K562 (cell line): ENCODE results near the gene RALGPS1. TPM values are rescaled to one million over a fixed set of nuclear protein-coding genes. Genes with fewer than 3 reads are reported as not detected.

Source experiments
- ADNP ChIP-seq: fragments of 200-800 bp; sonication (Bioruptor generic); IDR thresholded peaks from 2 replicates; pipeline ENCODE4 v1.6.1; 2016; ENCODE audit warnings: missing genetic modification characterization, missing compliant biosample characterization
- CBX2 ChIP-seq: fragments of 200-600 bp; sonication (generic); IDR thresholded peaks from one replicate; pipeline ENCODE4 v1.6.1; 2012; ENCODE audit warnings: mild to moderate bottlenecking, low read length, inconsistent platforms; ENCODE audit not compliant: insufficient read depth, poor library complexity, severe bottlenecking
- DNMT1 ChIP-seq: fragments of 450-650 bp; IDR thresholded peaks from 2 replicates; pipeline ENCODE4 v1.6.1; 2016; ENCODE audit warnings: antibody characterized with exemption, mild to moderate bottlenecking
- EWSR1 ChIP-seq: fragments of 450-650 bp; IDR thresholded peaks from 2 replicates; pipeline ENCODE4 v1.6.1; 2018; ENCODE audit warnings: borderline replicate concordance, mild to moderate bottlenecking, low read depth, moderate library complexity; ENCODE audit not compliant: partially characterized antibody
- HNRNPLL ChIP-seq: fragments of 200-400 bp; formaldehyde crosslinking; IDR thresholded peaks from 2 replicates; pipeline ENCODE4 v1.6.1; 2017; ENCODE audit warnings: low read length, low read depth, mild to moderate bottlenecking; ENCODE audit not compliant: poor library complexity, severe bottlenecking
- KLF1 ChIP-seq: fragments of 450-650 bp; IDR thresholded peaks from 2 replicates; pipeline ENCODE4 v1.6.1; 2016; ENCODE audit warnings: missing genetic modification characterization, missing compliant biosample characterization
- LARP7 ChIP-seq: fragments of 450-650 bp; IDR thresholded peaks from 2 replicates; pipeline ENCODE4 v1.6.1; 2016
- MED1 ChIP-seq: sonication (generic); formaldehyde crosslinking; IDR thresholded peaks from 2 replicates; pipeline ENCODE4 v1.8.1; 2023; ENCODE audit warnings: missing genetic modification reagents, borderline replicate concordance
- SMAD4 ChIP-seq: fragments of 250-450 bp; sonication (Bioruptor Pico); conservative IDR thresholded peaks from 2 replicates; pipeline ENCODE4 v1.8.0; 2021; ENCODE audit warnings: inconsistent platforms, mild to moderate bottlenecking, moderate library complexity
- ZNF124 ChIP-seq: sonication (generic); formaldehyde crosslinking; IDR thresholded peaks from 2 replicates; pipeline ENCODE4 v1.8.1; 2022; ENCODE audit warnings: missing genetic modification reagents
- ZNF146 ChIP-seq: IDR thresholded peaks from one replicate; pipeline ENCODE4 v1.6.1; 2018; ENCODE audit warnings: missing compliant biosample characterization; ENCODE audit not compliant: unreplicated experiment
- ZNF24 ChIP-seq: fragments of 450-650 bp; IDR thresholded peaks from 2 replicates; pipeline ENCODE4 v1.6.1; 2016
- ZNF408 ChIP-seq: fragments of 250-450 bp; sonication (Bioruptor Pico); IDR thresholded peaks from 2 replicates; pipeline ENCODE4 v1.4.0; 2020; ENCODE audit warnings: low read depth, mild to moderate bottlenecking, moderate library complexity
- ZNF764 ChIP-seq: fragments of 250-450 bp; sonication (Bioruptor Pico); IDR thresholded peaks from 2 replicates; pipeline ENCODE4 v1.4.0; 2020; ENCODE audit warnings: low read depth, mild to moderate bottlenecking, moderate library complexity
- polyA plus RNA-seq, 8 experiments: library from polyadenylated mRNA; depleted of rRNA in 4 of 8; stranded (reverse) in 5 of 8; unstranded in 3 of 8; fragments of >200 nt; fragmentation: Nextera tagmentation in 2 of 8; fragmentation: Illumina TruSeq in 1 of 8; extraction: Ambion mirVana in 2 of 8; extraction: Trizol in 1 of 8; gene quantifications; 2 replicates each; pipeline versions ENCODE4 v1.2.1 to v1.2.3, GENCODE V29; 2011 to 2014; ENCODE audit warnings: inconsistent platforms in 1 of 8, missing spikeins in 1 of 8
- total RNA-seq, 7 experiments: library from RNA; depleted of rRNA in 6 of 7; stranded (reverse); fragments of >200 nt in 6 of 7; fragmentation: Illumina TruSeq in 2 of 7; extraction: Trizol in 2 of 7; gene quantifications; 2 replicates each; pipeline versions ENCODE4 v1.2.1 to v1.2.3, GENCODE V29; 2011 to 2021; ENCODE audit warnings: low replicate concordance in 1 of 7
- TF ChIP-seq, protein P1 (sequence below), 2 experiments: fragments of 450-650 bp; IDR thresholded peaks; 2 replicates each; pipeline ENCODE4 v1.6.1; 2018; ENCODE audit warnings: mild to moderate bottlenecking in 2 of 2, low read depth in 1 of 2; ENCODE audit not compliant: partially characterized antibody in 2 of 2
- TF ChIP-seq, protein P2 (sequence below): fragments of 450-650 bp; formaldehyde crosslinking; IDR thresholded peaks from 2 replicates; pipeline ENCODE4 v1.4.0; 2020; ENCODE audit warnings: mild to moderate bottlenecking, moderate library complexity
- TF ChIP-seq, protein P3 (sequence below), 3 experiments: IDR thresholded peaks in 2 of 3; conservative IDR thresholded peaks in 1 of 3; 2 replicates each; pipeline ENCODE4 v1.5.1; 2011 to 2012; ENCODE audit warnings: low read length in 3 of 3, mild to moderate bottlenecking in 3 of 3, control low read depth in 2 of 3, improper control_type of control experiment in 1 of 3, inconsistent platforms in 1 of 3, low read depth in 1 of 3, mixed read lengths in 1 of 3, moderate library complexity in 1 of 3; ENCODE audit not compliant: insufficient read depth in 2 of 3
- TF ChIP-seq, protein P4 (sequence below): fragments of 150-350 bp; conservative IDR thresholded peaks from 2 replicates; pipeline ENCODE4 v1.6.1; 2014; ENCODE audit warnings: low read length

Gene RALGPS1
- total and polyA plus RNA-seq, 9 of the 15 experiments (the other 6 are each of a cell fraction or from before 2014, with no cell fraction given) = 0.04 to 2.6 (median 1.5) TPM

DNA sequence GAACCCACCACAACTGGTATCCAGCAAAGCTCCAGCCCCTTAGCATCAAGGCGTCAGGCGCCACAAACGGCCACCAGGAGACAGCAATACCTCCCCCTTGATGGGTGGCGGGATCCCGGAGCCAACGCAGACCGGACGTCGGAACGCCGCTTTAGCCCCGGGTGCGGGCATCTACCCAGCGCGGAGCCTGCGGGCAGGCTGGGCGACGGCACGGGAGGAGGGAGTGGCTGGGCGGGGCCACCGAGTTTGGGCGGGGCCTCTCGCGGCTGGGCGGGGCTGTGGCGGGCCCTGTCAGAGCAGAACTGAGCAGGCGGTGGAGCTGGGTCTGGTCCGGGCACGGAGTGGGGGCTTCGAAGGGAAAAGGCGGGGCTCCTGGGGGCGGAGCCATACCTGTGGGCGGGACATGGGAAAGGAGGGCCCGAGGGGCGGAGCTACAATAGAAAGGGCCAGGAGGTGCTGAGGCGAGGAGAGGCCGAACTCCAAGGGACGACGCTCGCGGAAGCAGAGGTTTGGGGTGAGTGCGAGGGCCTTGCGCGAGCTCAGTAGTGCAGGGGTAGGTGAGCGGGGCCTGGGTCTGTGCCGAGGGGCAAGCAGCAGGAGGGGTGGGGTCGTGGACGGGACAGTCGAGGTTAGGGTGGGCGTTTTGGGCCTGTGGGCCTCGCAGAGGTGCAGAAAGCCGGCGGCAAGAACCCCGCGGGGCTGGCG, 309.7 kb downstream of the RALGPS1 start (continued):
- no peak for TF ChIP-seq DNMT1
- TF ChIP-seq, protein P1, sequence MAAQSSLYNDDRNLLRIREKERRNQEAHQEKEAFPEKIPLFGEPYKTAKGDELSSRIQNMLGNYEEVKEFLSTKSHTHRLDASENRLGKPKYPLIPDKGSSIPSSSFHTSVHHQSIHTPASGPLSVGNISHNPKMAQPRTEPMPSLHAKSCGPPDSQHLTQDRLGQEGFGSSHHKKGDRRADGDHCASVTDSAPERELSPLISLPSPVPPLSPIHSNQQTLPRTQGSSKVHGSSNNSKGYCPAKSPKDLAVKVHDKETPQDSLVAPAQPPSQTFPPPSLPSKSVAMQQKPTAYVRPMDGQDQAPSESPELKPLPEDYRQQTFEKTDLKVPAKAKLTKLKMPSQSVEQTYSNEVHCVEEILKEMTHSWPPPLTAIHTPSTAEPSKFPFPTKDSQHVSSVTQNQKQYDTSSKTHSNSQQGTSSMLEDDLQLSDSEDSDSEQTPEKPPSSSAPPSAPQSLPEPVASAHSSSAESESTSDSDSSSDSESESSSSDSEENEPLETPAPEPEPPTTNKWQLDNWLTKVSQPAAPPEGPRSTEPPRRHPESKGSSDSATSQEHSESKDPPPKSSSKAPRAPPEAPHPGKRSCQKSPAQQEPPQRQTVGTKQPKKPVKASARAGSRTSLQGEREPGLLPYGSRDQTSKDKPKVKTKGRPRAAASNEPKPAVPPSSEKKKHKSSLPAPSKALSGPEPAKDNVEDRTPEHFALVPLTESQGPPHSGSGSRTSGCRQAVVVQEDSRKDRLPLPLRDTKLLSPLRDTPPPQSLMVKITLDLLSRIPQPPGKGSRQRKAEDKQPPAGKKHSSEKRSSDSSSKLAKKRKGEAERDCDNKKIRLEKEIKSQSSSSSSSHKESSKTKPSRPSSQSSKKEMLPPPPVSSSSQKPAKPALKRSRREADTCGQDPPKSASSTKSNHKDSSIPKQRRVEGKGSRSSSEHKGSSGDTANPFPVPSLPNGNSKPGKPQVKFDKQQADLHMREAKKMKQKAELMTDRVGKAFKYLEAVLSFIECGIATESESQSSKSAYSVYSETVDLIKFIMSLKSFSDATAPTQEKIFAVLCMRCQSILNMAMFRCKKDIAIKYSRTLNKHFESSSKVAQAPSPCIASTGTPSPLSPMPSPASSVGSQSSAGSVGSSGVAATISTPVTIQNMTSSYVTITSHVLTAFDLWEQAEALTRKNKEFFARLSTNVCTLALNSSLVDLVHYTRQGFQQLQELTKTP (IDR thresholded peaks at IDR 0.05; ENCODE audit: low read depth in 1 of 2, partially characterized antibody in 2 of 2) = no peak
- no peak for TF ChIP-seq ZNF764 (CRISPR knock-in tag)
- TF ChIP-seq HNRNPLL = no peak
- TF ChIP-seq ZNF24 = no peak
- TF ChIP-seq CBX2 = no peak
- TF ChIP-seq ZNF408 (CRISPR knock-in tag) = no peak
- TF ChIP-seq ZNF124 = no peak
- TF ChIP-seq SMAD4 = no peak
- no peak for TF ChIP-seq EWSR1
- no peak for TF ChIP-seq MED1
- no peak for TF ChIP-seq ZNF146
- TF ChIP-seq, protein P2, sequence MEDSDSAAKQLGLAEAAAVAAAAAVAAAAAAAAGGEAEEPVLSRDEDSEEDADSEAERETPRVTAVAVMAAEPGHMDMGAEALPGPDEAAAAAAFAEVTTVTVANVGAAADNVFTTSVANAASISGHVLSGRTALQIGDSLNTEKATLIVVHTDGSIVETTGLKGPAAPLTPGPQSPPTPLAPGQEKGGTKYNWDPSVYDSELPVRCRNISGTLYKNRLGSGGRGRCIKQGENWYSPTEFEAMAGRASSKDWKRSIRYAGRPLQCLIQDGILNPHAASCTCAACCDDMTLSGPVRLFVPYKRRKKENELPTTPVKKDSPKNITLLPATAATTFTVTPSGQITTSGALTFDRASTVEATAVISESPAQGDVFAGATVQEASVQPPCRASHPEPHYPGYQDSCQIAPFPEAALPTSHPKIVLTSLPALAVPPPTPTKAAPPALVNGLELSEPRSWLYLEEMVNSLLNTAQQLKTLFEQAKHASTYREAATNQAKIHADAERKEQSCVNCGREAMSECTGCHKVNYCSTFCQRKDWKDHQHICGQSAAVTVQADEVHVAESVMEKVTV (CRISPR knock-in tag) = no peak
- no peak for TF ChIP-seq KLF1 (tag)
- TF ChIP-seq, protein P3, sequence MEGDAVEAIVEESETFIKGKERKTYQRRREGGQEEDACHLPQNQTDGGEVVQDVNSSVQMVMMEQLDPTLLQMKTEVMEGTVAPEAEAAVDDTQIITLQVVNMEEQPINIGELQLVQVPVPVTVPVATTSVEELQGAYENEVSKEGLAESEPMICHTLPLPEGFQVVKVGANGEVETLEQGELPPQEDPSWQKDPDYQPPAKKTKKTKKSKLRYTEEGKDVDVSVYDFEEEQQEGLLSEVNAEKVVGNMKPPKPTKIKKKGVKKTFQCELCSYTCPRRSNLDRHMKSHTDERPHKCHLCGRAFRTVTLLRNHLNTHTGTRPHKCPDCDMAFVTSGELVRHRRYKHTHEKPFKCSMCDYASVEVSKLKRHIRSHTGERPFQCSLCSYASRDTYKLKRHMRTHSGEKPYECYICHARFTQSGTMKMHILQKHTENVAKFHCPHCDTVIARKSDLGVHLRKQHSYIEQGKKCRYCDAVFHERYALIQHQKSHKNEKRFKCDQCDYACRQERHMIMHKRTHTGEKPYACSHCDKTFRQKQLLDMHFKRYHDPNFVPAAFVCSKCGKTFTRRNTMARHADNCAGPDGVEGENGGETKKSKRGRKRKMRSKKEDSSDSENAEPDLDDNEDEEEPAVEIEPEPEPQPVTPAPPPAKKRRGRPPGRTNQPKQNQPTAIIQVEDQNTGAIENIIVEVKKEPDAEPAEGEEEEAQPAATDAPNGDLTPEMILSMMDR (IDR thresholded peaks at IDR 0.05 in 2 of 3, conservative IDR thresholded peaks at IDR 0.05 in 1 of 3; ENCODE audit: insufficient read depth in 2 of 3, low read depth in 1 of 3, low read length in 3 of 3) = peak in 1 of 3 experiments; percentile 27; a peak in 1 of 6 replicates
- TF ChIP-seq LARP7 = 0 out of 2 replicates have a peak, but pooled peaks have one; percentile 17
- TF ChIP-seq ADNP = no peak
- TF ChIP-seq, protein P4, sequence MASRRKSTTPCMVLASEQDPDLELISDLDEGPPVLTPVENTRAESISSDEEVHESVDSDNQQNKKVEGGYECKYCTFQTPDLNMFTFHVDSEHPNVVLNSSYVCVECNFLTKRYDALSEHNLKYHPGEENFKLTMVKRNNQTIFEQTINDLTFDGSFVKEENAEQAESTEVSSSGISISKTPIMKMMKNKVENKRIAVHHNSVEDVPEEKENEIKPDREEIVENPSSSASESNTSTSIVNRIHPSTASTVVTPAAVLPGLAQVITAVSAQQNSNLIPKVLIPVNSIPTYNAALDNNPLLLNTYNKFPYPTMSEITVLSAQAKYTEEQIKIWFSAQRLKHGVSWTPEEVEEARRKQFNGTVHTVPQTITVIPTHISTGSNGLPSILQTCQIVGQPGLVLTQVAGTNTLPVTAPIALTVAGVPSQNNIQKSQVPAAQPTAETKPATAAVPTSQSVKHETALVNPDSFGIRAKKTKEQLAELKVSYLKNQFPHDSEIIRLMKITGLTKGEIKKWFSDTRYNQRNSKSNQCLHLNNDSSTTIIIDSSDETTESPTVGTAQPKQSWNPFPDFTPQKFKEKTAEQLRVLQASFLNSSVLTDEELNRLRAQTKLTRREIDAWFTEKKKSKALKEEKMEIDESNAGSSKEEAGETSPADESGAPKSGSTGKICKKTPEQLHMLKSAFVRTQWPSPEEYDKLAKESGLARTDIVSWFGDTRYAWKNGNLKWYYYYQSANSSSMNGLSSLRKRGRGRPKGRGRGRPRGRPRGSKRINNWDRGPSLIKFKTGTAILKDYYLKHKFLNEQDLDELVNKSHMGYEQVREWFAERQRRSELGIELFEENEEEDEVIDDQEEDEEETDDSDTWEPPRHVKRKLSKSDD = no peak
